ENCODE results near the gene SYCP2L. TPM values are rescaled to one million over a fixed set of nuclear protein-coding genes. Genes with fewer than 3 reads are reported as not detected.
"Not testable (repeated sequence)": the region's sequence is repeated elsewhere in the genome, so short reads cannot be mapped to it uniquely, and the experiment has no call there.

Gene SYCP2L
- 1 to 10 TPM in 8 of 12 donors, under 1 TPM in 2, not detected in 2; 0.73 to 6.7 (median 2.0) TPM for polyA plus RNA-seq (ENCODE audit: insufficient read length in 12 of 12)
- long read RNA-seq, donor 1 = 0 reads
- long read RNA-seq, donor 2 = 0 reads
- long read RNA-seq, donor 3 = 0 reads
- long read RNA-seq, donor 4 = 0 reads
- long read RNA-seq, donor 5 = 0 reads
- long read RNA-seq, donor 6 = 0 reads
- long read RNA-seq, donor 7 = 0 reads
- long read RNA-seq, donor 8 = 0 reads
- long read RNA-seq, donor 9 = 0 reads
- long read RNA-seq, donor 10 = 0 reads
- long read RNA-seq, donor 11 = 0 reads

GRCh38 chr6:10886691-10887502 is at the start of gene SYCP2L:
Gene SYCP2L (plus strand): TSS chr6:10887052. CDS start chr6:10887127, 75 bp downstream.
- no peak for DNase-seq

- no peak for DNase-seq
Measured at GRCh38 chr6:10837622-10837994, 49.2 kb upstream of the SYCP2L start.

- peak; percentile 77 for DNase-seq
Measured at GRCh38 chr6:10837995-10838793, 48.7 kb upstream of the SYCP2L start, which contains the start of gene MAK. Gene MAK (minus strand): TSS chr6:10838539. CDS start chr6:10830648, 7,891 bp downstream.

- no peak for DNase-seq
Measured at GRCh38 chr6:10838794-10839333, 48.0 kb upstream of the SYCP2L start.

- no peak for DNase-seq
Measured at GRCh38 chr6:10843554-10843953, 43.3 kb upstream of the SYCP2L start.

GRCh38 chr6:10847684-10848083 is 39.2 kb upstream of the SYCP2L start:
- no peak for DNase-seq

- DNase-seq = no peak
Measured at GRCh38 chr6:10849901-10850300, 37.0 kb upstream of the SYCP2L start.

GRCh38 chr6:10850728-10851127 is 36.1 kb upstream of the SYCP2L start:
- DNase-seq = no peak

- no peak for DNase-seq
Measured at GRCh38 chr6:10852361-10852960, 34.4 kb upstream of the SYCP2L start.

- DNase-seq = not testable (repeated sequence)
Measured at GRCh38 chr6:10853849-10854300, 33.0 kb upstream of the SYCP2L start.

- no peak for DNase-seq
Measured at GRCh38 chr6:10854922-10855632, 31.8 kb upstream of the SYCP2L start.

GRCh38 chr6:10857259-10857658 is 29.6 kb upstream of the SYCP2L start:
- no peak for DNase-seq

GRCh38 chr6:10861086-10861485 is 25.8 kb upstream of the SYCP2L start:
- no peak for DNase-seq

GRCh38 chr6:10862361-10862760 is 24.5 kb upstream of the SYCP2L start:
- no peak for DNase-seq

- not testable (repeated sequence) for DNase-seq
Measured at GRCh38 chr6:10863031-10863430, 23.8 kb upstream of the SYCP2L start.

- not testable (repeated sequence) for DNase-seq
Measured at GRCh38 chr6:10866709-10867108, 20.1 kb upstream of the SYCP2L start.

- DNase-seq = no peak
Measured at GRCh38 chr6:10867952-10868351, 18.9 kb upstream of the SYCP2L start.

GRCh38 chr6:10873374-10873773 is 13.5 kb upstream of the SYCP2L start:
- no peak for DNase-seq

- DNase-seq = no peak
Measured at GRCh38 chr6:10874207-10874606, 12.6 kb upstream of the SYCP2L start.

- no peak for DNase-seq
Measured at GRCh38 chr6:10875026-10875425, 11.8 kb upstream of the SYCP2L start.

- no peak for DNase-seq
Measured at GRCh38 chr6:10877012-10877411, 9.8 kb upstream of the SYCP2L start.

Measured in muscle of arm (tissue), 14 donors.